Measurements from ENCODE around the gene KIF2C. TPM values are rescaled to one million over a fixed set of nuclear protein-coding genes. Genes with fewer than 3 reads are reported as not detected.
A peak's percentile ranks its signal among the peaks of the same experiment; 100 is the strongest.

Gene KIF2C
- total and polyA plus RNA-seq, 9 of the 15 experiments (the other 6 are each of a cell fraction or from before 2014, with no cell fraction given), result 84.9 to 226 (median 169) TPM

GRCh38 chr1:44775078-44775929, 35.7 kb downstream of the KIF2C start, which contains the start of gene RPS8 (continued):
- TF ChIP-seq ZNF217 (CRISPR knock-in tag; IDR thresholded peaks at IDR 0.05) (no peak), ZNF408 (CRISPR knock-in tag; IDR thresholded peaks at IDR 0.05; ENCODE audit: low read depth) (no peak), ZNF644 (tag; IDR thresholded peaks at IDR 0.05; ENCODE audit: low read depth) (no peak), POLR3G (IDR thresholded peaks at IDR 0.05; ENCODE audit: extremely low read depth, insufficient read length, insufficient replicate concordance) (no peak), MAFK (IDR thresholded peaks at IDR 0.05; ENCODE audit: low read length) (no peak), MECOM (CRISPR knock-in tag; IDR thresholded peaks at IDR 0.05) (no peak), ZNF395 (CRISPR knock-in tag; IDR thresholded peaks at IDR 0.05) (peak; percentile 58; the same call in 1 of the 2 replicates), ZNF431 (CRISPR knock-in tag; IDR thresholded peaks at IDR 0.05) (peak; percentile 69), GTF2B (IDR thresholded peaks at IDR 0.05; ENCODE audit: extremely low read depth, insufficient read length) (peak; percentile 75), PCBP1 (IDR thresholded peaks at IDR 0.05; ENCODE audit: low read depth, low read length, poor library complexity, severe bottlenecking) (peak; percentile 95), FOXP1 (CRISPR knock-in tag; IDR thresholded peaks at IDR 0.05) (peak; percentile 74; the same call in 1 of the 2 replicates), ASH1L (IDR thresholded peaks at IDR 0.05; ENCODE audit: borderline replicate concordance, low read depth, partially characterized antibody) (peak; percentile 45), POLR3A (IDR thresholded peaks at IDR 0.05; ENCODE audit: borderline replicate concordance, extremely low read depth, insufficient read depth, insufficient read length) (no peak), HIVEP1 (CRISPR knock-in tag; IDR thresholded peaks at IDR 0.05) (no peak), PREB (CRISPR knock-in tag; IDR thresholded peaks at IDR 0.05) (no peak; the same call in 1 of the 2 replicates), PPARD (CRISPR knock-in tag; IDR thresholded peaks at IDR 0.05) (no peak), DNMT1 (IDR thresholded peaks at IDR 0.05) (no peak; the same call in 1 of the 2 replicates), RUNX1 (IDR thresholded peaks at IDR 0.05; ENCODE audit: low read depth) (no peak), PHTF2 (CRISPR knock-in tag; IDR thresholded peaks at IDR 0.05) (peak; percentile 85), MTA2 (IDR thresholded peaks at IDR 0.05; ENCODE audit: low read depth) (peak; percentile 39; the same call in 1 of the 2 replicates), NCOA1 (IDR thresholded peaks at IDR 0.05; ENCODE audit: low read depth) (peak; percentile 76), PTBP1 (IDR thresholded peaks at IDR 0.05; ENCODE audit: low read depth, low read length) (peak; percentile 58; the same call in 1 of the 2 replicates), PCBP2 (IDR thresholded peaks at IDR 0.05; ENCODE audit: low read depth, low read length, poor library complexity, severe bottlenecking) (no peak), CBX2 (IDR thresholded peaks at IDR 0.05; ENCODE audit: insufficient read depth, low read length, poor library complexity, severe bottlenecking) (no peak), EWSR1 (IDR thresholded peaks at IDR 0.05; ENCODE audit: borderline replicate concordance, low read depth, partially characterized antibody) (no peak), ZNF232 (CRISPR knock-in tag; IDR thresholded peaks at IDR 0.05) (peak; percentile 69; the same call in 1 of the 2 replicates)

Data from K562 (cell line).